Measurements from ENCODE around the gene GLRA1. TPM values are rescaled to one million over a fixed set of nuclear protein-coding genes. Genes with fewer than 3 reads are reported as not detected.
"Not testable (repeated sequence)": the region's sequence is repeated elsewhere in the genome, so short reads cannot be mapped to it uniquely, and the experiment has no call there.

The GLRA1 gene
- total and polyA plus RNA-seq, 10 donors, result not detected

DNA sequence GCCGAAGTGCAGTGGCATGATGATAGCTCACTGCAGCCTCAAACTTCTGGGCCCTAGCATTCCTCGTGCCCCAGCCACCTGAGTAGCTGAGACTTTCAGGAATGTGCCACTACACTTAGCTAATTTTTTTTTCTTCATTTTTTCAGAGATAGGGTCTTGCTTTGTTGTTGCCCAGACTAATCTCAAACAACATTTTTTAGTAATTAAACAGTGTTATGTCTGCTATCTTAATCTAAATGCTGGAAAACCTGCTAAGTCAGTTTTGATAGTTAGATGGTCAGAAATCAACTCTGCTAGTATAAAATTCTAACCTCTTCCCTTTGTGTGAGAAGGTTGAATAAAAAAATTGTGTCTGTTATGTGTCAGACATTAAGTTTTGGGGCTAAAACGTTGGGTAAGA lies 140.5 kb downstream of the GLRA1 start:
- TF ChIP-seq POLR2A (IDR thresholded peaks at IDR 0.05), result no peak
- DNase-seq, result no peak
- Histone ChIP-seq H3K4me1 (peaks cover 45 to 82% (median 66%) of the 10 kb centered on the region in 6 donors), H3K4me3 (no peak overlapping the region), H3K27me3 (replicated peaks in 1 of 7) (no peaks in the 10 kb centered on the region), H3K27ac (no peak overlapping the region), H3K36me3 (peaks cover 0 to 31% (median 21%) of the 10 kb centered on the region in 6 donors), H3K9me3 (no peaks in the 10 kb centered on the region)
- WGBS, 5 donors, result 65 to 73% (median 68%) methylated on average over 3 of the region's 3 CpGs
- intact Hi-C loops (cut with DNase I; ENCODE audit: low total_unique reads), result no loop called here

- intact Hi-C loops (cut with DNase I; ENCODE audit: low total_unique reads); H3K27me3 ChIP-seq (replicated peaks in 1 of 7); H3K9me3 ChIP-seq; DNase-seq; H3K27ac ChIP-seq; H3K4me3 ChIP-seq: not testable (repeated sequence)
- peaks cover 0 to 31% (median 17%) of the 10 kb centered on the region in 6 donors for H3K36me3 ChIP-seq
- WGBS, 5 donors, result 93 to 95% (median 94%) methylated on average over 16 of the region's 16 CpGs
- H3K4me1 ChIP-seq, result peaks cover 50 to 87% (median 71%) of the 10 kb centered on the region in 6 donors
Observed at GRCh38 chr5:151783664-151784063, 141.0 kb downstream of the GLRA1 start.

- peaks cover 57 to 100% (median 92%) of the 10 kb centered on the region in 6 donors for H3K4me1 ChIP-seq
- H3K27ac ChIP-seq, result no peak overlapping the region
- H3K4me3 ChIP-seq, result no peak overlapping the region
- DNase-seq, result no peak
- no peak for TF ChIP-seq POLR2AphosphoS5 (IDR thresholded peaks at IDR 0.05)
- TF ChIP-seq, protein P1, sequence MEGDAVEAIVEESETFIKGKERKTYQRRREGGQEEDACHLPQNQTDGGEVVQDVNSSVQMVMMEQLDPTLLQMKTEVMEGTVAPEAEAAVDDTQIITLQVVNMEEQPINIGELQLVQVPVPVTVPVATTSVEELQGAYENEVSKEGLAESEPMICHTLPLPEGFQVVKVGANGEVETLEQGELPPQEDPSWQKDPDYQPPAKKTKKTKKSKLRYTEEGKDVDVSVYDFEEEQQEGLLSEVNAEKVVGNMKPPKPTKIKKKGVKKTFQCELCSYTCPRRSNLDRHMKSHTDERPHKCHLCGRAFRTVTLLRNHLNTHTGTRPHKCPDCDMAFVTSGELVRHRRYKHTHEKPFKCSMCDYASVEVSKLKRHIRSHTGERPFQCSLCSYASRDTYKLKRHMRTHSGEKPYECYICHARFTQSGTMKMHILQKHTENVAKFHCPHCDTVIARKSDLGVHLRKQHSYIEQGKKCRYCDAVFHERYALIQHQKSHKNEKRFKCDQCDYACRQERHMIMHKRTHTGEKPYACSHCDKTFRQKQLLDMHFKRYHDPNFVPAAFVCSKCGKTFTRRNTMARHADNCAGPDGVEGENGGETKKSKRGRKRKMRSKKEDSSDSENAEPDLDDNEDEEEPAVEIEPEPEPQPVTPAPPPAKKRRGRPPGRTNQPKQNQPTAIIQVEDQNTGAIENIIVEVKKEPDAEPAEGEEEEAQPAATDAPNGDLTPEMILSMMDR (IDR thresholded peaks at IDR 0.05 in 8 of 11, conservative IDR thresholded peaks at IDR 0.05 in 3 of 11), result no peak
- no peak for TF ChIP-seq POLR2A (IDR thresholded peaks at IDR 0.05)
- intact Hi-C loops (cut with DNase I; ENCODE audit: low total_unique reads), result no loop called here
- H3K27me3 ChIP-seq (replicated peaks in 1 of 7), result no peaks in the 10 kb centered on the region
- 49 to 64% (median 55%) methylated on average over 1 of the region's 1 CpG for WGBS, 5 donors
- no peaks in the 10 kb centered on the region for H3K9me3 ChIP-seq
- H3K36me3 ChIP-seq, result peaks cover 0 to 27% (median 2%) of the 10 kb centered on the region in 6 donors
Observed at GRCh38 chr5:151781201-151781600, 143.4 kb downstream of the GLRA1 start.

GRCh38 chr5:151780348-151780747 lies 144.3 kb downstream of the GLRA1 start:
- peaks cover 65 to 100% (median 98%) of the 10 kb centered on the region in 6 donors for H3K4me1 ChIP-seq
- 88 to 94% (median 93%) methylated on average over 11 of the region's 11 CpGs for whole genome bisulfite sequencing, 5 donors
- no peak overlapping the region for H3K27ac ChIP-seq
- H3K27me3 ChIP-seq (replicated peaks in 1 of 7), result no peaks in the 10 kb centered on the region
- H3K36me3 ChIP-seq, result peaks cover 0 to 26% (median 2%) of the 10 kb centered on the region in 6 donors
- intact Hi-C loops (cut with DNase I; ENCODE audit: low total_unique reads), result no loop called here
- no peak overlapping the region for H3K4me3 ChIP-seq
- DNase-seq, result peak; percentile 40
- H3K9me3 ChIP-seq, result no peaks in the 10 kb centered on the region
- TF ChIP-seq, protein P1 (IDR thresholded peaks at IDR 0.05 in 8 of 11, conservative IDR thresholded peaks at IDR 0.05 in 3 of 11), result no peak
- TF ChIP-seq POLR2AphosphoS5 (IDR thresholded peaks at IDR 0.05) (no peak), POLR2A (IDR thresholded peaks at IDR 0.05) (no peak)

GRCh38 chr5:151779531-151780125 lies 145.0 kb downstream of the GLRA1 start:
- TF ChIP-seq POLR2A (IDR thresholded peaks at IDR 0.05), result no peak
- TF ChIP-seq, protein P1 (IDR thresholded peaks at IDR 0.05 in 8 of 11, conservative IDR thresholded peaks at IDR 0.05 in 3 of 11), result no peak
- no peak for TF ChIP-seq POLR2AphosphoS5 (IDR thresholded peaks at IDR 0.05)
- Histone ChIP-seq H3K36me3 (peaks cover 0 to 26% (median 2%) of the 10 kb centered on the region in 6 donors), H3K27ac (no peak overlapping the region), H3K9me3 (no peaks in the 10 kb centered on the region), H3K27me3 (replicated peaks in 1 of 7) (no peaks in the 10 kb centered on the region), H3K4me3 (no peak overlapping the region), H3K4me1 (peaks cover 64 to 100% (median 98%) of the 10 kb centered on the region in 6 donors)
- DNase-seq, result no peak
- WGBS, 5 donors, result 63 to 77% (median 72%) methylated on average over 3 of the region's 3 CpGs
- intact Hi-C loops (cut with DNase I; ENCODE audit: low total_unique reads), result no loop called here
